Measurements from ENCODE around the gene KCNAB1. TPM values are rescaled to one million over a fixed set of nuclear protein-coding genes. Genes with fewer than 3 reads are reported as not detected.

KCNAB1 gene
- total RNA-seq, 4 donors from 2014 or later = 10.9 to 17.1 (median 13.3) TPM

DNA sequence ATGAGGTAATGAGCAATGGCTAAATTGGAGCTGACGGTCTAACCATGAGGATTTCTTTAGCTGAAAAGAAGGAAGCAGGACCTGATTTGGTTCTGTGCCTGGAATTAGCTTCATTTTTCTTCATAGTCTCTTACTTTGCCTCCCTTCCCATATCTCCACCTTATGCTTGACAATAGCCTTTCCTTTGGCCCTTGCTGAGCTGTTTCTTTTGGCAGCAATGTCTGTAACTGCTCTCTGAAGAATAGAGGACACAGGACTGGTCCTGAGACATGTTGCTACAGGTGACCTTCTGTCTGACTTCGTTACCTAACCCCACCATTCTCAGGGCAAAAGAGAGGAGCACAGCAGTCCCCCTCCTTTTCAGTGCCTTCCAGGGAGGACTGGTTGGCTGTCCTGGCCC is 312.2 kb downstream of the KCNAB1 start:
- TF ChIP-seq, protein P1, sequence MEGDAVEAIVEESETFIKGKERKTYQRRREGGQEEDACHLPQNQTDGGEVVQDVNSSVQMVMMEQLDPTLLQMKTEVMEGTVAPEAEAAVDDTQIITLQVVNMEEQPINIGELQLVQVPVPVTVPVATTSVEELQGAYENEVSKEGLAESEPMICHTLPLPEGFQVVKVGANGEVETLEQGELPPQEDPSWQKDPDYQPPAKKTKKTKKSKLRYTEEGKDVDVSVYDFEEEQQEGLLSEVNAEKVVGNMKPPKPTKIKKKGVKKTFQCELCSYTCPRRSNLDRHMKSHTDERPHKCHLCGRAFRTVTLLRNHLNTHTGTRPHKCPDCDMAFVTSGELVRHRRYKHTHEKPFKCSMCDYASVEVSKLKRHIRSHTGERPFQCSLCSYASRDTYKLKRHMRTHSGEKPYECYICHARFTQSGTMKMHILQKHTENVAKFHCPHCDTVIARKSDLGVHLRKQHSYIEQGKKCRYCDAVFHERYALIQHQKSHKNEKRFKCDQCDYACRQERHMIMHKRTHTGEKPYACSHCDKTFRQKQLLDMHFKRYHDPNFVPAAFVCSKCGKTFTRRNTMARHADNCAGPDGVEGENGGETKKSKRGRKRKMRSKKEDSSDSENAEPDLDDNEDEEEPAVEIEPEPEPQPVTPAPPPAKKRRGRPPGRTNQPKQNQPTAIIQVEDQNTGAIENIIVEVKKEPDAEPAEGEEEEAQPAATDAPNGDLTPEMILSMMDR (IDR thresholded peaks at IDR 0.05; ENCODE audit: low read depth) = no peak

DNA sequence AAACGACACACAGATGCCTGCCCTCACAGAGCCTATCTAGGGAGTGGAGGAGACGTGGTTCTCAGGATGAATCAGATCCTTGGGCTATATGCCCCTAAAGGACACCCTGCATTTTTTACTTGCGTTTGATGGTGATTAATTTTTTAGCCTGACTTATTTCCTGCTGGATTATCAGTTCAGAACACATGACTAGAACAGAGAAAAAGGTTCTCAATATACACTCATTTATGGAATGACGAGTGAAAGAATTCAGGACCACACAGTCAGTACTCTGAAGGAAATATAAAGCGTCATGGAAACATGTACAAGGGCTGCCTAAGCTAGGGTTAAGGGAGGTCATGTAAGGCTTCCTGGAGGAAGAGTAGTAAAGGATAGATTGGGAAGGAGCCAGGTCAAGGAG is 312.8 kb downstream of the KCNAB1 start:
- TF ChIP-seq, protein P1 (IDR thresholded peaks at IDR 0.05; ENCODE audit: low read depth) = no peak

DNA sequence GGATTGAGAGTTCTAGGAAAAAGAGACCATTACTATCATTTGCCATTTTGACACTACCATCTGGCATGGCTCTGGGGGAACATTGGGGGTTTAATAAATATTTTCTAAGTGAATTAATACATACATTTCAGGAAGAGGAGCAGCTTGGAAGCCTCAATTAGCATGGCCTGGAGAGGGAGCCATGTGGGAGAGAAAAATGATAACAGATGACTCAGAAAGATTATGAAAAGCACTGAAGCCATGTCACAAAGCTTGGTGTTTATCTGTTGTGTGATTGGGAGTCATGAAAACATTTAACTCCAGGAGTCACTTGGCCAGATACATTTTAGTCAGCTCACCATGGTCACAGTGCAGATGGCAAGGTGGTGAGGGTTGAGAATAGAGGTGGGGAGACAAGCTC is 313.5 kb downstream of the KCNAB1 start:
- TF ChIP-seq, protein P1 (IDR thresholded peaks at IDR 0.05; ENCODE audit: low read depth) = no peak

DNA sequence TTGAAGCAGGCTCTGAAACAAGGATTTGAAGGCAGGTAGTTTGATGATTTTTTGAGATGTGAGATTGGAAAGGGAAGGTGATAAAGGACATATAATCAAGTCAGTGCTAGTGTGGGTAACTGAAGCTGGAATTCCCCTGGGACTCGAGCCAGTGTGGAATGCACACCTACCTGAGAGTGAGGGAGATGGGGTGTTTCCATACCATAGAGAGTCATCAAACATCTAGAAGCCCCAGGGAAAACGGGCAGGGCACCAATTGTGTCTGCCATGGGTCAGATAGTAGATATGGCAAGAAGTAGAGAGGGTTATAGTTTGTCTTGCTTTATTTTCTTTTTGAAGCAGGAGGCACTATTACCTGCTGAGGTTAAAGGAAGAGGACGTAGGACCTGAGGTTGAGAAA is 314.5 kb downstream of the KCNAB1 start:
- TF ChIP-seq, protein P1 (IDR thresholded peaks at IDR 0.05; ENCODE audit: low read depth) = no peak

DNA sequence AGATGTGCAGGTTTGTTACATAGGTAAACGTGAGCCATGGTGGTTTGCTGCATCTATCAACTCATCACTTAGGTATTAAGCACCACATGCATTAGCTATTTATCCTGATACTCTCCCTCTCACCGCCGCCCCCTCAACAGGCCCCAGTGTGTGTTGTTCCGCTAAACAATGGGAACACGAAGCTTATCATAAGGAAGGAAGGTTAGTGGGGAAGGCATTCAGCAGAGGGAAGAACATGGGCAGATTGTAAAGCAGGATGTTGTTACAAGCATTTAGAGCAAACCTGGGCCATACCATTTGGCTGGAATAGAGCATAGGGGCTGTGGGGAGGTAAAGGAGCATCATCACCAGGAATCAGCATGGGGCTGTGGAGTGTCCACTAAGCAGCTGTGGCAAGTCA is 322.7 kb downstream of the KCNAB1 start:
- TF ChIP-seq, protein P1 (IDR thresholded peaks at IDR 0.05; ENCODE audit: low read depth) = no peak

DNA sequence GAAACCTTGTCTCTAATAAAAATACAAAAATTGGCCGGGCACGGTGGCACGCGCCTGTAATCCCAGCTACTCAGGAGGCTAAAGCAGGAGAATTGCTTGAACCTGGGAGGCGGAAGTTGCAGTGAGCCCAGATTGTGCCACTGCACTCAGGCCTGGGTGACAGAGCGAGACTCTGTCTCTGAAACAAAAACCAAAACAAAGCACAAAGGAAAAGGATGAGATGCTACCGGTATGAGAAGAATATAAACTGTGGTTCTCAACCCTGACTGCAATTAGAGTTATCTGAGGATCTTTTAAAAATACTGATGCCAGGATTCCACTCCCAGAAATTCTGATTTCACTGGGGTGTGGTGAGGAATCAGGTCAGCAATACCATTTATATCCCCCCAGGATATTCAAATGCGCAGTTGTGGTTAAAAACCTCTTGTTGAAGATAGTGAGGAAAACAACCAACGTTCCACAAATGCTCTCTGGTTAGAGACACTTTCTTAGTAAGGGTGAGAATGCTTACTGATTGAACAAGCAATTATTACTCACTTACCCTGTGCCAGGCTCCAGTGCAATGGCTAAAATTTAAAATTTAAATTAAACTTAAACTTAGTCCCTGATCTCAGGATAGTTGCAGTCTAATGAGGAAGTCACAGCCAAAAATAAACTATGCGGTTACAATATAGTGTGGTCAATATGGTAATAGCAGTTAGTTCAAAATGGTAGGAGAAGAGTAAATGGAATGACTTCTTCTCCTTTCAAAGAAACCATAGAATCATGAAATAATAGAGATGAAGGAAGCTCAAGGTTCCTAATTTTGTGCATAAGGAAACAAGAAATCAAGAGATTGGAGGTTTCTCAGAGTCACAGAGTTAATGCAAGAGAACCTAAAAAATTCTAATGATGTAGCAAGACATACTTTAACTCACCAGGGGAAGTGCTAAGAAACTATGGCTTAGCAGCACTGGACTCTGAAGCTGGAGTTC is 325.0 kb downstream of the KCNAB1 start:
- TF ChIP-seq, protein P1 (IDR thresholded peaks at IDR 0.05; ENCODE audit: low read depth) = no peak

DNA sequence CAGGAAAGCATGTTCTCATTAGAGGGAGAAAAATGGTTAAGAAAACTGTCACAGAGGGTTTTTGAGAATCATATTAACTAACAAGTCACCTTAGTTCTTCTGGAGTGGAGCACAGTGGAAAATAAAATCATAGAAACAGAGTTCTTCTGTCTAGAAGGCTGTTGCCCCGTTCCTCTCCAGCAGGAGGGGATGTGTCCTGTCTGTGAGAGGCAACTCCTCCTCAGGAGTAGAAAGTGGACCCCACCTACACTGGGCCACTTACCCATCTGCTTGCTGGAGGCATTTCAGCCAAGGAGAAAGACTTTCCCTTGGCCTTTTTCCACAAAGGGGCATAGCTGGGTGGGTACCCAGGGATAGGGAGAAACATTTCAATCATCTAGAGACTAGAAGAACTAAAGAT is 327.9 kb downstream of the KCNAB1 start:
- TF ChIP-seq, protein P1 (IDR thresholded peaks at IDR 0.05; ENCODE audit: low read depth) = no peak

Data from subcutaneous adipose tissue (tissue), 4 donors.